Neural cell (in vitro differentiated cells): ENCODE results near the gene EDAR. TPM values are rescaled to one million over a fixed set of nuclear protein-coding genes. Genes with fewer than 3 reads are reported as not detected.

Experiments used
- H2AFZ ChIP-seq: fragments of 200-600, 300-800 bp; sonication (generic), shearing (Covaris generic); 2 replicates; pipeline ENCODE4 v1.6.0; 2014; ENCODE audit warnings: low read depth, mild to moderate bottlenecking, antibody characterized with exemption, low read length, moderate library complexity
- H3F3A ChIP-seq: fragments of 200-600 bp; shearing (Covaris generic); 2 replicates; pipeline ENCODE4 v1.6.1; 2016; ENCODE audit warnings: mild to moderate bottlenecking, moderate library complexity, mixed read lengths, antibody characterized with exemption, low read length; ENCODE audit not compliant: insufficient read depth, poor library complexity, severe bottlenecking
- H3K27ac ChIP-seq: fragments of 200-600, 300-800 bp; sonication (generic), shearing (Covaris generic); 2 replicates; pipeline ENCODE4 v1.5.1; 2014; ENCODE audit warnings: mild to moderate bottlenecking, low read length, moderate library complexity
- H3K27me3 ChIP-seq: fragments of 300-800, 200-600 bp; sonication (generic), shearing (Covaris generic); 2 replicates; pipeline ENCODE4 v1.6.0; 2014; ENCODE audit warnings: mild to moderate bottlenecking, low read depth, low read length, moderate library complexity; ENCODE audit not compliant: insufficient read depth
- H3K36me3 ChIP-seq: fragments of 300-800, 200-600 bp; sonication (generic), shearing (Covaris generic); 2 replicates; pipeline ENCODE4 v1.5.1; 2014; ENCODE audit warnings: mild to moderate bottlenecking, antibody characterized with exemption, low read length, moderate library complexity; ENCODE audit not compliant: insufficient read depth
- H3K4me2 ChIP-seq: fragments of 300-800, 200-600 bp; sonication (generic), shearing (Covaris generic); 2 replicates; pipeline ENCODE4 v1.6.0; 2014; ENCODE audit warnings: mild to moderate bottlenecking, low read length
- H3K4me3 ChIP-seq: fragments of 300-800, 200-600 bp; sonication (generic), shearing (Covaris generic); 2 replicates; pipeline ENCODE4 v1.5.1; 2014; ENCODE audit warnings: mild to moderate bottlenecking, low read length, moderate library complexity
- H3K79me2 ChIP-seq: fragments of 200-600 bp; shearing (Covaris generic); replicated peaks from 2 replicates; pipeline ENCODE4 v1.6.0; 2014; ENCODE audit warnings: mild to moderate bottlenecking, low read length, moderate library complexity; ENCODE audit not compliant: insufficient read depth
- H3K9ac ChIP-seq: fragments of 300-800, 200-600 bp; sonication (generic), shearing (Covaris generic); 2 replicates; pipeline ENCODE4 v1.6.1; 2016; ENCODE audit warnings: mild to moderate bottlenecking, low read length, mixed read lengths
- H3K9me2 ChIP-seq: fragments of 200-600 bp; shearing (Covaris generic); 2 replicates; pipeline ENCODE4 v1.6.1; 2016; ENCODE audit warnings: mild to moderate bottlenecking, low read length, mixed read lengths; ENCODE audit not compliant: insufficient read depth
- H3K9me3 ChIP-seq: fragments of 200-600, 300-800 bp; sonication (generic), shearing (Covaris generic); 2 replicates; pipeline ENCODE4 v1.6.1; 2016; ENCODE audit warnings: mild to moderate bottlenecking, mixed run types, low read length, moderate library complexity, mixed read lengths
- H4K20me1 ChIP-seq: fragments of 200-600 bp; shearing (Covaris generic); 2 replicates; pipeline ENCODE4 v1.6.1; 2016; ENCODE audit warnings: mild to moderate bottlenecking, mixed run types; ENCODE audit not compliant: insufficient read depth
- EP300 ChIP-seq: fragments of 450-650 bp; conservative IDR thresholded peaks from 2 replicates; pipeline ENCODE4 v1.6.1; 2014; ENCODE audit warnings: antibody characterized with exemption, mild to moderate bottlenecking, moderate library complexity; ENCODE audit not compliant: poor library complexity, severe bottlenecking
- EZH2 ChIP-seq: fragments of 200-600, 300-800 bp; shearing (Covaris generic), sonication (generic); IDR thresholded peaks from 2 replicates; pipeline ENCODE4 v1.6.1; 2014; ENCODE audit warnings: antibody characterized with exemption, low read length, borderline replicate concordance, mild to moderate bottlenecking; ENCODE audit not compliant: insufficient read depth, poor library complexity, severe bottlenecking
- MXI1 ChIP-seq: fragments of 450-650 bp; conservative IDR thresholded peaks from 2 replicates; pipeline ENCODE4 v1.6.1; 2014; ENCODE audit warnings: antibody characterized with exemption, mild to moderate bottlenecking; ENCODE audit not compliant: poor library complexity, severe bottlenecking
- POLR2AphosphoS5 ChIP-seq: IDR thresholded peaks from 2 replicates; pipeline ENCODE4 v1.6.1; 2012
- RAD21 ChIP-seq: fragments of 450-650 bp; conservative IDR thresholded peaks from 2 replicates; pipeline ENCODE4 v1.6.1; 2014; ENCODE audit warnings: antibody characterized with exemption, mild to moderate bottlenecking, moderate library complexity
- SMC3 ChIP-seq: fragments of 450-650 bp; conservative IDR thresholded peaks from 2 replicates; pipeline ENCODE4 v1.6.1; 2014; ENCODE audit warnings: antibody characterized with exemption, mild to moderate bottlenecking, moderate library complexity; ENCODE audit not compliant: poor library complexity
- TAF1 ChIP-seq: IDR thresholded peaks from 2 replicates; pipeline ENCODE4 v1.6.1; 2012; ENCODE audit warnings: low read depth
- polyA plus RNA-seq: library from polyadenylated mRNA; depleted of rRNA; stranded (reverse); fragments of >200 nt; gene quantifications from 2 replicates; pipeline ENCODE4 v1.2.3, GENCODE V29; 2014
- TF ChIP-seq, protein P1 (sequence below): IDR thresholded peaks from 2 replicates; pipeline ENCODE4 v1.6.1; 2012; ENCODE audit warnings: borderline replicate concordance
- TF ChIP-seq, protein P2 (sequence below): fragments of 450-650 bp; IDR thresholded peaks from 2 replicates; pipeline ENCODE4 v1.5.1; 2014; ENCODE audit warnings: antibody characterized with exemption, mild to moderate bottlenecking, moderate library complexity; ENCODE audit not compliant: poor library complexity, severe bottlenecking

EDAR gene
- polyA plus RNA-seq, 1 donor from 2014 or later: not detected

DNA sequence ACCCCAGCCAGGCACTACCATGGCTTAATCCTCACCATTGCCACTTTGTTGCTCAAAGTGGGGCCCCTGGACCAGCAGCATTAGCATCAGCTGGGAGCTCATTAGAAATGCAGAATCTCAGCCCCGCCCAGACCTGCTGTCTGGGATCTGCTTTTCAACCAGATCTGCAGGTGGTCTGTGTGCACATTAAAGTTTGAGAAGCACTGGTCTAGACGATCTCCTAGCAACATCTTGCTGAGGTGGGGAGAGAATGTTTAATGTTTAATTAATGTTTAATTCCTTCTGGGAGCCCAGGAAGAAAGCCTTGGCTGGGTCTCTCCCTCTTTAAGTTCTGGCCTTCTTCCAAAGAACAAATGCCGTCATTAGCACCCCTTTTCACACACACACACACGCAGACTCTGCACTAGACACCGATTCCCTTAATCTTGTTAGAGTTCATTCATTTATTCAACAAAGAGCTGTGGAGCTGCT lies 53.7 kb downstream of the EDAR start:
- no peaks in the 10 kb centered on the region for H3K79me2 ChIP-seq
- H3F3A ChIP-seq: no peaks in the 10 kb centered on the region
- H3K9me2 ChIP-seq: no peaks in the 10 kb centered on the region
- TF ChIP-seq TAF1: no peak
- TF ChIP-seq, protein P1, sequence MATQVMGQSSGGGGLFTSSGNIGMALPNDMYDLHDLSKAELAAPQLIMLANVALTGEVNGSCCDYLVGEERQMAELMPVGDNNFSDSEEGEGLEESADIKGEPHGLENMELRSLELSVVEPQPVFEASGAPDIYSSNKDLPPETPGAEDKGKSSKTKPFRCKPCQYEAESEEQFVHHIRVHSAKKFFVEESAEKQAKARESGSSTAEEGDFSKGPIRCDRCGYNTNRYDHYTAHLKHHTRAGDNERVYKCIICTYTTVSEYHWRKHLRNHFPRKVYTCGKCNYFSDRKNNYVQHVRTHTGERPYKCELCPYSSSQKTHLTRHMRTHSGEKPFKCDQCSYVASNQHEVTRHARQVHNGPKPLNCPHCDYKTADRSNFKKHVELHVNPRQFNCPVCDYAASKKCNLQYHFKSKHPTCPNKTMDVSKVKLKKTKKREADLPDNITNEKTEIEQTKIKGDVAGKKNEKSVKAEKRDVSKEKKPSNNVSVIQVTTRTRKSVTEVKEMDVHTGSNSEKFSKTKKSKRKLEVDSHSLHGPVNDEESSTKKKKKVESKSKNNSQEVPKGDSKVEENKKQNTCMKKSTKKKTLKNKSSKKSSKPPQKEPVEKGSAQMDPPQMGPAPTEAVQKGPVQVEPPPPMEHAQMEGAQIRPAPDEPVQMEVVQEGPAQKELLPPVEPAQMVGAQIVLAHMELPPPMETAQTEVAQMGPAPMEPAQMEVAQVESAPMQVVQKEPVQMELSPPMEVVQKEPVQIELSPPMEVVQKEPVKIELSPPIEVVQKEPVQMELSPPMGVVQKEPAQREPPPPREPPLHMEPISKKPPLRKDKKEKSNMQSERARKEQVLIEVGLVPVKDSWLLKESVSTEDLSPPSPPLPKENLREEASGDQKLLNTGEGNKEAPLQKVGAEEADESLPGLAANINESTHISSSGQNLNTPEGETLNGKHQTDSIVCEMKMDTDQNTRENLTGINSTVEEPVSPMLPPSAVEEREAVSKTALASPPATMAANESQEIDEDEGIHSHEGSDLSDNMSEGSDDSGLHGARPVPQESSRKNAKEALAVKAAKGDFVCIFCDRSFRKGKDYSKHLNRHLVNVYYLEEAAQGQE: no peak
- no peak for TF ChIP-seq POLR2AphosphoS5
- TF ChIP-seq, protein P2, sequence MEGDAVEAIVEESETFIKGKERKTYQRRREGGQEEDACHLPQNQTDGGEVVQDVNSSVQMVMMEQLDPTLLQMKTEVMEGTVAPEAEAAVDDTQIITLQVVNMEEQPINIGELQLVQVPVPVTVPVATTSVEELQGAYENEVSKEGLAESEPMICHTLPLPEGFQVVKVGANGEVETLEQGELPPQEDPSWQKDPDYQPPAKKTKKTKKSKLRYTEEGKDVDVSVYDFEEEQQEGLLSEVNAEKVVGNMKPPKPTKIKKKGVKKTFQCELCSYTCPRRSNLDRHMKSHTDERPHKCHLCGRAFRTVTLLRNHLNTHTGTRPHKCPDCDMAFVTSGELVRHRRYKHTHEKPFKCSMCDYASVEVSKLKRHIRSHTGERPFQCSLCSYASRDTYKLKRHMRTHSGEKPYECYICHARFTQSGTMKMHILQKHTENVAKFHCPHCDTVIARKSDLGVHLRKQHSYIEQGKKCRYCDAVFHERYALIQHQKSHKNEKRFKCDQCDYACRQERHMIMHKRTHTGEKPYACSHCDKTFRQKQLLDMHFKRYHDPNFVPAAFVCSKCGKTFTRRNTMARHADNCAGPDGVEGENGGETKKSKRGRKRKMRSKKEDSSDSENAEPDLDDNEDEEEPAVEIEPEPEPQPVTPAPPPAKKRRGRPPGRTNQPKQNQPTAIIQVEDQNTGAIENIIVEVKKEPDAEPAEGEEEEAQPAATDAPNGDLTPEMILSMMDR: no peak
- TF ChIP-seq EP300: no peak
- no peak overlapping the region for H3K4me2 ChIP-seq
- no peak overlapping the region for H3K9ac ChIP-seq
- H3K36me3 ChIP-seq: no peaks in the 10 kb centered on the region
- no peak overlapping the region for H3K4me3 ChIP-seq
- H3K27me3 ChIP-seq: no peaks in the 10 kb centered on the region
- no peaks in the 10 kb centered on the region for H4K20me1 ChIP-seq
- H3K27ac ChIP-seq: no peak overlapping the region
- H3K9me3 ChIP-seq: no peaks in the 10 kb centered on the region
- no peak overlapping the region for H2AFZ ChIP-seq

- H3K36me3 ChIP-seq: no peaks in the 10 kb centered on the region
- H3K4me3 ChIP-seq: no peak overlapping the region
- H3K27ac ChIP-seq: no peak overlapping the region
- no peaks in the 10 kb centered on the region for H3K9me3 ChIP-seq
- H3K4me2 ChIP-seq: no peak overlapping the region
- H3K79me2 ChIP-seq: no peaks in the 10 kb centered on the region
- no peaks in the 10 kb centered on the region for H3K9me2 ChIP-seq
- no peaks in the 10 kb centered on the region for H4K20me1 ChIP-seq
- H3K9ac ChIP-seq: no peak overlapping the region
- H2AFZ ChIP-seq: no peak overlapping the region
- TF ChIP-seq EP300 (no peak), RAD21 (no peak), SMC3 (no peak), MXI1 (no peak), EZH2 (no peak), TAF1 (no peak), POLR2AphosphoS5 (no peak)
- TF ChIP-seq, protein P1: no peak
- TF ChIP-seq, protein P2: no peak
- no peaks in the 10 kb centered on the region for H3F3A ChIP-seq
- H3K27me3 ChIP-seq: no peaks in the 10 kb centered on the region
Observed at GRCh38 chr2:108934583-108935245, 54.3 kb downstream of the EDAR start.
